ENCODE data around the gene PLA2G6.

DNA sequence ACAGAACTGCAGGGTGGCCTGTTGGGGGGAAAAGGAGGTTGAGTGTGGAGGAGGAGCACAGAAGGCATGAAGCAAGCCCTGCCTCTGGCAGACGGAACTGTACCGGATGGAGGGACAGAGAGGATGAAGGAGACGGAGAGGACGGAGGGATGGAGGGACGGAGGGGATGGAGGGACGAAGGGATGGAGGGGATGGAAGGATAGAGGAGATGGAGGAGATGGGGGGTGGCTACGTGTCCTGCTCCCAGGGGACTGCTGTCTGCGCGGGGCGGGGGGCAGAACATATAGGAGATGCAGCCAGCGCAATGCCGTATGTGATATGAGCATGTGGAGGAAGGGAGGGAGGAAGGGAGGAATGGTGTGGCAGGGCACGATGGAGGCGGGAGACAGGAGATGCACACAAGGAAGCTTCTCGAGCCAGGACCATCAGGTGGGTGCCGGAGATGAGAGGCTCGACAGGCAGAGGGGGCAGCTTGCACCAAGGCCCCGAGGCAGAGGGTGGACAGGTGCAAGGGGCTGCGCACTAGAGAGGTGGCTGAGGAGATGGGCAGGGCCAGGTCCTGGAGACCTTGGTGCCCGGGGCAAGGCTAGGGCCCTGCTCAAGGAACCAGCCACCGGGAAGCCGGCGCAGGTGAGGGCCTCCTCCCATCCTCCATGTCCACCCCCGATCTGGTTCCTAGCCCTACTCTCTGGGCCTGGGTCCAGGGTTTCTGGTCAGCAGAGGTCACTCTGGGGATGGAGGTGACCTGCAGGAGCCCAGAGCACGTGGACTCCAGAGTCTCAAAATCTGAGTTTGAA, 45.4 kb upstream of the PLA2G6 start:
- no peak for TF ChIP-seq POLR2A (IDR thresholded peaks at IDR 0.05; ENCODE audit: low read depth, low read length)
- no peak for TF ChIP-seq POLR2AphosphoS5 (IDR thresholded peaks at IDR 0.05; ENCODE audit: low read depth, low read length)
- TF ChIP-seq SPI1 (IDR thresholded peaks at IDR 0.05; ENCODE audit: low read depth, low read length): no peak
